Panc1 (cell line): ENCODE data around the gene IDNK. TPM values are rescaled to one million over a fixed set of nuclear protein-coding genes. Genes with fewer than 3 reads are reported as not detected.

Source experiments
- ATAC-seq: fragments of 200-7000 bp; cut with Tn5 transposase; 2 replicates; pipeline ENCODE4 v1.9.1; 2020; ENCODE audit warnings: mild to moderate bottlenecking, moderate library complexity
- BruUV-seq: library from RNA; stranded (reverse); fragments of 400-500 nt; replicated peaks from 2 replicates; lab custom pipeline; 2021; lab: Mats Ljungman, UMichigan
- CTCF ChIA-PET: fragments of 300-600 bp; sonication (Branson Sonifier 250); formaldehyde crosslinking; loops from one replicate; lab custom pipeline; 2022; ENCODE audit warnings: antibody characterized with exemption; lab: Charles Lee
- POLR2A ChIA-PET: fragments of 300-600 bp; sonication (Branson Sonifier 250); formaldehyde crosslinking; loops from one replicate; lab custom pipeline; 2022; ENCODE audit warnings: antibody characterized with exemption; lab: Charles Lee
- DNase-seq: peaks from one replicate; pipeline ENCODE4 v3.0.0-alpha.2; 2010; ENCODE audit warnings: low read depth, low spot score
- H3K27ac ChIP-seq: 2 replicates; pipeline ENCODE4 v1.5.1; 2011; ENCODE audit warnings: mild to moderate bottlenecking, low read length, inconsistent platforms
- H3K27me3 ChIP-seq: fragments of 200-500 bp; sonication (Bioruptor generic); 2 replicates; pipeline ENCODE4 v1.6.0; 2014; ENCODE audit warnings: low read length, inconsistent platforms; ENCODE audit not compliant: control insufficient read depth, insufficient read depth
- H3K36me3 ChIP-seq: fragments of 200-500 bp; sonication (Bioruptor generic); 2 replicates; pipeline ENCODE4 v1.5.1; 2014; ENCODE audit warnings: inconsistent platforms, mild to moderate bottlenecking, low read length, moderate library complexity; ENCODE audit not compliant: control insufficient read depth, insufficient read depth
- H3K4me1 ChIP-seq: 2 replicates; pipeline ENCODE4 v1.5.1; 2011; ENCODE audit warnings: inconsistent platforms, mild to moderate bottlenecking, low read length, moderate library complexity; ENCODE audit not compliant: control insufficient read depth, insufficient read depth
- H3K4me3 ChIP-seq, 2 experiments: 2 replicates each; pipeline ENCODE4 v1.5.1; 2011 to 2012; ENCODE audit warnings: low read depth in 2 of 2, low read length in 2 of 2, mild to moderate bottlenecking in 2 of 2, inconsistent platforms in 1 of 2, moderate library complexity in 1 of 2
- H3K9me3 ChIP-seq: fragments of 200-500 bp; sonication (Bioruptor generic); 2 replicates; pipeline ENCODE4 v1.5.1; 2014; ENCODE audit warnings: low read depth, mild to moderate bottlenecking, inconsistent platforms, low read length, moderate library complexity; ENCODE audit not compliant: control insufficient read depth, insufficient read depth
- CTCF ChIP-seq: fragments of 450-650 bp; IDR thresholded peaks from 2 replicates; pipeline ENCODE4 v1.5.1; 2017; ENCODE audit warnings: mild to moderate bottlenecking
- POLR2AphosphoS5 ChIP-seq: IDR thresholded peaks from 2 replicates; pipeline ENCODE4 v1.6.1; 2012; ENCODE audit warnings: mild to moderate bottlenecking, low read depth, low read length, moderate library complexity
- REST ChIP-seq, 2 experiments: IDR thresholded peaks; 2 replicates each; pipeline ENCODE4 v1.6.1; 2011 to 2012; ENCODE audit warnings: low read depth in 2 of 2, control low read depth in 1 of 2, low read length in 1 of 2, mild to moderate bottlenecking in 1 of 2, moderate library complexity in 1 of 2; ENCODE audit not compliant: insufficient read depth in 1 of 2
- SIN3A ChIP-seq: IDR thresholded peaks from 2 replicates; pipeline ENCODE4 v1.6.1; 2012; ENCODE audit warnings: low read depth, mild to moderate bottlenecking, low read length, moderate library complexity, borderline replicate concordance; ENCODE audit not compliant: insufficient read depth
- TCF7L2 ChIP-seq: IDR thresholded peaks from 2 replicates; pipeline ENCODE4 v1.6.1; 2011; ENCODE audit warnings: mild to moderate bottlenecking, low read depth, low read length, inconsistent platforms
- in situ Hi-C: cut with HindIII; loops from 2 replicates; pipeline ENCODE4 v1.10.0; 2016; ENCODE audit warnings: low sequenced_read_pairs, low pct_unique_long_range_greater_than_20kb
- intact Hi-C: fragments of 100-400 bp; cut with micrococcal nuclease; formaldehyde crosslinking; loops from one replicate; pipeline ENCODE4 v1.10.0; 2022; ENCODE audit not compliant: unreplicated experiment
- total RNA-seq: library from RNA; stranded (reverse); gene quantifications from one replicate; pipeline ENCODE4 v1.2.1, GENCODE V29; 2021; ENCODE audit not compliant: unreplicated experiment

The IDNK gene
- total RNA-seq, 1 experiment from 2014 or later, result 1.9 TPM

- ATAC-seq, result peak; percentile 70; the same call in 1 of the 2 replicates
- in situ Hi-C loops, result no loop called here
Observed at GRCh38 chr9:83596899-83597504, 25.9 kb upstream of the IDNK start.

GRCh38 chr9:83598487-83598886 lies 24.5 kb upstream of the IDNK start:
- H3K36me3 ChIP-seq, result no peaks in the 10 kb centered on the region
- intact Hi-C loops (loop anchor here (5.0 kb wide), 2 partner anchors 266 to 381 kb away; no protein-coding TSS in a partner anchor), in situ Hi-C loops (no loop called here)
- TF ChIP-seq CTCF (no peak), REST (IDR thresholded peaks at IDR 0.05; ENCODE audit: insufficient read depth in 1 of 2, low read depth in 2 of 2, low read length in 1 of 2) (no peak), TCF7L2 (no peak), SIN3A (no peak), POLR2AphosphoS5 (no peak)
- no peak for DNase-seq
- no peaks in the 10 kb centered on the region for H3K9me3 ChIP-seq
- no peak overlapping the region for H3K4me3 ChIP-seq
- no TSS peak for BruUV-seq
- no peak overlapping the region for H3K27ac ChIP-seq
- CTCF ChIA-PET, result no interaction called here
- H3K4me1 ChIP-seq, result no peaks in the 10 kb centered on the region
- H3K27me3 ChIP-seq, result no peaks in the 10 kb centered on the region
- POLR2A ChIA-PET, result no interaction called here
- ATAC-seq, result no peak

More at GRCh38 chr9:83596899-83597504, 25.9 kb upstream of the IDNK start:
- CTCF ChIA-PET, result interaction anchor here (0.6 kb wide), 1 partner anchor 94 kb away, joined by 3 read pairs; no protein-coding TSS in a partner anchor
- Histone ChIP-seq H3K4me1 (no peaks in the 10 kb centered on the region), H3K27ac (no peak overlapping the region), H3K36me3 (no peaks in the 10 kb centered on the region), H3K9me3 (no peaks in the 10 kb centered on the region), H3K27me3 (no peaks in the 10 kb centered on the region), H3K4me3 (no peak overlapping the region)
- TF ChIP-seq REST (IDR thresholded peaks at IDR 0.05; ENCODE audit: insufficient read depth in 1 of 2, low read depth in 2 of 2, low read length in 1 of 2), result no peak
- TF ChIP-seq POLR2AphosphoS5, result no peak
- no peak for TF ChIP-seq TCF7L2
- peak; percentile 78 for TF ChIP-seq CTCF
- TF ChIP-seq SIN3A, result no peak
- no peak for DNase-seq
- intact Hi-C loops, result loop anchor here (5.0 kb wide), 2 partner anchors 265 to 380 kb away; no protein-coding TSS in a partner anchor
- no TSS peak for BruUV-seq
- POLR2A ChIA-PET, result no interaction called here
